Ovary (tissue), 3 donors: Measurements from ENCODE around the gene MOV10.

ENCODE experiments used
- CTCF ChIP-seq, 3 donors: fragments of 450-650 bp in 2 of 3; fragments of 200-600 bp in 1 of 3; IDR thresholded peaks; one replicate each; pipeline versions ENCODE4 v1.5.1 to v1.8.0; 2016 to 2022; ENCODE audit warnings: antibody characterized with exemption in 3 of 3, mild to moderate bottlenecking in 1 of 3
- EP300 ChIP-seq: sonication (generic); formaldehyde crosslinking; IDR thresholded peaks from one replicate; pipeline ENCODE4 v1.6.1; 2017; ENCODE audit warnings: antibody characterized with exemption
- POLR2A ChIP-seq: fragments of 450-650 bp; IDR thresholded peaks from one replicate; pipeline ENCODE4 v1.6.1; 2017; ENCODE audit warnings: antibody characterized with exemption, mild to moderate bottlenecking, moderate library complexity
- donor health status: DM: no; HTN: no; CAD: no.

- TF ChIP-seq CTCF (IDR thresholded peaks at IDR 0.05) (no peak), POLR2A (no peak), EP300 (no peak)
These were observed 37.7 kb downstream of the MOV10 start for GRCh38 chr1:112712191-112712590.
